Thyroid gland (tissue), 4 donors: ENCODE data around the gene UBR4.

Experiments
- CTCF ChIP-seq, 6 experiments: fragments of 200-600 bp in 3 of 6; fragments of 450-650 bp in 3 of 6; sonication (generic) in 3 of 6; IDR thresholded peaks; one replicate each; pipeline ENCODE4 v1.5.1; 2016 to 2019; ENCODE audit warnings: antibody characterized with exemption in 6 of 6, mild to moderate bottlenecking in 2 of 6, inconsistent platforms in 1 of 6, moderate library complexity in 1 of 6
- POLR2A ChIP-seq, 2 donors: fragments of 450-650 bp; IDR thresholded peaks; one replicate each; pipeline ENCODE4 v1.6.1; 2017; ENCODE audit warnings: antibody characterized with exemption in 2 of 2, mild to moderate bottlenecking in 2 of 2, moderate library complexity in 1 of 2

DNA sequence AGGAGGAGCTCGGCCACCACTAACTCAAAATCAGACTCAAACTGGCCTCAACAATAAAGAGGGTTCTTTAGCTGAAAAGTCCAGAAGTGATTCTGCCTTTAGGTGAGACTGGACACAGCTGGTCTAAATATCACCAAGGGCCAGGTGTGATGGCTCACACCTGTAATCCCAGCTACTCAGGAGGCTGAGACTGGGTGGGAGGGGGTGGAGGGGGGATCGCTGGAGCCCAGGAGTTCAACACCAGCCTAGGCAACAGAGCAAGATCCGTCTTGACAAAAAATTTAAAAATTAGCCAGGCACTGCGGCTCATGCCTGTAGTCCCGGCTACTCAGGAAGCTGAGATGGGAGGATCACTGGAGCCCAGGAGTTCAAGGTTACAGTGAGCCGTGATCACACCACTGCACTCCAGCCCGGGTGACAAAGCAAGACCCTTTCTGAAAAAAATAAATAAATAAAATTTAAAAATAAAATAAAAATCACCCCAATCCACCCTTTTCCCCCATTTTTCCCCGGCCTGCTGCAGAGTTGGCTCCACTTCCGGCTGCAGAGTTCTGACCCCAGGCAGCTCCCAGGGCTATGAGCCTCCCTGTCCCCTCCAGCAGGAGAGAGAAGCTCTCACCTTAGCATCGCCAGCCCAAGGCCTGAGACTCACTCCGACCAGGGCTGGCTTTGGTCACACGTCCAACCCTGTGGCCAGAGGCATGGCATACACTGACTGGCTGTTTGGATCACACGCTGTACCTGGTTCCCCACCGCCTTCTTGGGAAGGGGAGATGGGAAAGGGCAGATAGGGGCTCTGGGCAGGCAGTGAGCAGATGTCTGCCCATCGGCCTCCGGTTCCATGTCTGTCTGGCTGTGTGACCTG, 166.3 kb downstream of the UBR4 start:
- TF ChIP-seq CTCF (IDR thresholded peaks at IDR 0.05) (no peak), POLR2A (IDR thresholded peaks at IDR 0.05) (no peak)
